Cerebellar cortex (tissue), 1 donor: ENCODE results near the gene SKOR2.

Experiments
- DNase-seq: peaks from one replicate; pipeline ENCODE4 v3.0.0-alpha.2; 2015; ENCODE audit warnings: low spot score

SKOR2 gene, protein sequence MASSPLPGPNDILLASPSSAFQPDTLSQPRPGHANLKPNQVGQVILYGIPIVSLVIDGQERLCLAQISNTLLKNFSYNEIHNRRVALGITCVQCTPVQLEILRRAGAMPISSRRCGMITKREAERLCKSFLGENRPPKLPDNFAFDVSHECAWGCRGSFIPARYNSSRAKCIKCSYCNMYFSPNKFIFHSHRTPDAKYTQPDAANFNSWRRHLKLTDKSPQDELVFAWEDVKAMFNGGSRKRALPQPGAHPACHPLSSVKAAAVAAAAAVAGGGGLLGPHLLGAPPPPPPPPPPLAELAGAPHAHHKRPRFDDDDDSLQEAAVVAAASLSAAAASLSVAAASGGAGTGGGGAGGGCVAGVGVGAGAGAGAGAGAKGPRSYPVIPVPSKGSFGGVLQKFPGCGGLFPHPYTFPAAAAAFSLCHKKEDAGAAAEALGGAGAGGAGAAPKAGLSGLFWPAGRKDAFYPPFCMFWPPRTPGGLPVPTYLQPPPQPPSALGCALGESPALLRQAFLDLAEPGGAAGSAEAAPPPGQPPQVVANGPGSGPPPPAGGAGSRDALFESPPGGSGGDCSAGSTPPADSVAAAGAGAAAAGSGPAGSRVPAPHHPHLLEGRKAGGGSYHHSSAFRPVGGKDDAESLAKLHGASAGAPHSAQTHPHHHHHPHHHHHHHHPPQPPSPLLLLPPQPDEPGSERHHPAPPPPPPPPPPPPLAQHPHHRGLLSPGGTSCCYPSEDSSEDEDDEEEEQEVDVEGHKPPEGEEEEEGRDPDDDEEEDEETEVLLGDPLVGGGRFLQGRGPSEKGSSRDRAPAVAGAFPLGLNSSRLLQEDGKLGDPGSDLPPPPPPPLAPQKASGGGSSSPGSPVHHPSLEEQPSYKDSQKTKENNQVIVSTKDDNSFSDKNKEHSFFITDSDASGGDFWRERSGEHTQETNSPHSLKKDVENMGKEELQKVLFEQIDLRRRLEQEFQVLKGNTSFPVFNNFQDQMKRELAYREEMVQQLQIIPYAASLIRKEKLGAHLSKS

GRCh38 chr18:47251289-47252120, at the start of gene SKOR2:
TSS of gene SKOR2 (minus strand) at chr18:47251660. CDS start at chr18:47249183, 2,477 bp downstream.
- DNase-seq = no peak

GRCh38 chr18:47296462-47296861, 45.0 kb upstream of the SKOR2 start:
- no peak for DNase-seq

DNA sequence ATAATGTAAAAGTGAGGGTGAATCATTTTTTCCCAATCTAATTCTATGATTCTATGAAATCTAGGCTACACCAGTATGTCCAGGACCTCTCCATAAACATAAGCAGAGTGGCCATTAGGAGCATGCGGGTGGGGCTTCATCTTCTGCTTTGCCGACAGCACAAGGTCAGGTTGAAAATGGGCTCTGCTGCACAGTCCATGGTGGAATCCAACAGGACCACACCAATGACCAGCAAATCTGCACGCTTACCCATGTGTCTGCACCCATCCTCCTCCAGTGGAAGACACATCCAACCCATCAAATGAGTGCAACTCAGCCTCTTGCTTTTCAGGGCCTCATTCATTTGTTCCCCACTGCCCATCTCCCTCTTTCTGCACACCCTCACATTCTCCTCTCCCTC, 43.3 kb upstream of the SKOR2 start:
- DNase-seq = no peak

DNA sequence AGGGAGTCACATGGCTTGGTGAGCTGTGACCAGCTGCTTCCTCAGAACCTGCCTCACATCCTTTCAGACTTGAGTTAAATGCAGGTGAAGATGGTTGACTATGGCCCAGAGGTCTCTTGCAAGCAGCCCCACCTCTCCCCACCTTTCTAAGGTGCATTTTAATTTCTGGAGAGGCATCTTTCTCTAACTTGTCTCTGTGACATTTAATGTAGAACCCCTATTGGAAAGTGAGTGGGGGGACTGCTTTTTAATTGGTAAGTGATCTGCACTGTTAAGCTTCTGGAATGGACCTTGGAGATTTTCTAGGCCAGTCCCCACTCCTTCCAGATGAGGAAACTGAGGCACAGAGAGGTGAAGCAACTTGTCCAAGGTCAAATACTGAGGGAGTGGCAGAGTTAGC, 37.3 kb upstream of the SKOR2 start:
- DNase-seq = no peak

GRCh38 chr18:47287911-47288585, 36.6 kb upstream of the SKOR2 start:
- DNase-seq = no peak

DNA sequence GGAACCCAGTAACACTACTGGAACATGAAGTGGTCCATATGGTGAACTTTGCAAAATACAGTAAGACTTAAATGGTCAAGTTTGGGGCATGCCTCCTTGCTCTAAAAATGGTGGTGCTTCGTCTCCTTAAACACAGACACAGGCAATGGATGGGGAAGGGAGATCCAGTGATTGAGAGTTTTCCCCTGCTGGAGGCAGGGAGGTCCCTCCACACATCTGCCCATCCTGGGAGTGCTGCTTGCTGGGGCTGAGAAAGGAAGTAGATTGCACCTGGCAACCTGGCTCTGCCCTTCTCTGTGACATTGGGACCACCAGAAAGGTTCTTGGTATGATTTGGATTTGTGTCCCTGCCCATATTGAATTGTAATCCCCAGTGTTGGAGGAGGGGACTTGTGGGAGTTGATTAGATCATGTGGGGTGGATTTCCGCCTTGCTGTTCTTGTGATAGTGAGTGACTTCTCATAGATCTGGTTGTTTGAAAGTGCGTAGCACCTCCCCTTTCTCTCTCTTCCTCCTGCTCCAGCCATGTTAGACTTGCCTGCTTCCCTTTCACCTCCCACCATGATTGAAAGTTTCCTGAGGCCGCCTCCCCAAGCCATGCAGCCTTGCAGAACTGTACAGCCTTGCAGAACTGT, 35.4 kb upstream of the SKOR2 start:
- no peak for DNase-seq

DNA sequence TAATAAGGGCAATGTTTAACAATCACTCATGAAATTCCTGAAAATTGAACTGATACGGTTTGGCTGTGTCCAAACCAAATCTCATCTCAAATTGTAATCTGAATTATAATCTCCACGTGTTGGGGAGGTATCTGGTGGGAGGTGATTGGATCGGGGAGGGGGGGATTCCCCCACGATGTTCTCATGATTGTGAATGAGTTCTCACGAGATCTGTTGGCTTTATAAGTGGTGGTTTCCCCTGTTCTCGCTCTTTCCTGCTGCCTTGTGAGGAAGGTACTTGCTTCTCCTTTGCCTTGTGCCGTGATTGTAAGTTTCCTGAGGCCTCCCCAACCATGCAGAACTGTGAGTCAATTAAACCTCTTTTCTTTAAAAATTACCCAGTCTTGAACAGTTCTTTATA, 34.0 kb upstream of the SKOR2 start:
- no peak for DNase-seq

DNA sequence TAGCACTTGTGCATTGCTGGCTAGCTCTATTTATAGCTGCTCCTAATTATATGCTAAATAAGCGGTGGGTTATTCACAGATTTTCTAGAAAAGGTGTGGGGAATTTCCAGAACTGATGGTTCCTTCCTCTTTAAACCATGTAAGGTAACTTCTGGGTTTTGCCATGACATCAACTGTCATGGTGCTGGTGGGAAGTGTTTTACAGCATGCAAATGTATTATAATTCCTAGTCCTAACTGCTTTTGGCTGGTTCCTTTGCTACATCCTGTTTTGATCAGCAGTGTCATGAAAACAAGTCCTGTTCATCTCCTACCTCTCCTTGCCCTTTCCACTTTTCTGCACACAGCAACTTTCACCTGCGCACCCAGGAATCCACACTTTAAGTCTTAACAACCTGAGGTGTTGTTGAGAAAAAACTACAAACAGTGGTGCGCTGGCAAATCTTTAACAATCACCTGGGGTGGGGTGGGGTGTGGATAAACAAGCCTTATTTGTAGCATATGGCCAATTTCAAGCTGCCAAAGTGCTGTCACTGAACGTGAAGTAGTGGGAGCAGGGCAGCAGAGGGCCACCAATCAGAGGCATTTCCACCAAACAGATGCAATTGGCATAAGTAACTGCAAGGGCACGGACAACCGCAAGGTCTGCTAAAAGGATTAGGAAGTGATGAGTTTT, 33.4 kb upstream of the SKOR2 start:
- no peak for DNase-seq

DNA sequence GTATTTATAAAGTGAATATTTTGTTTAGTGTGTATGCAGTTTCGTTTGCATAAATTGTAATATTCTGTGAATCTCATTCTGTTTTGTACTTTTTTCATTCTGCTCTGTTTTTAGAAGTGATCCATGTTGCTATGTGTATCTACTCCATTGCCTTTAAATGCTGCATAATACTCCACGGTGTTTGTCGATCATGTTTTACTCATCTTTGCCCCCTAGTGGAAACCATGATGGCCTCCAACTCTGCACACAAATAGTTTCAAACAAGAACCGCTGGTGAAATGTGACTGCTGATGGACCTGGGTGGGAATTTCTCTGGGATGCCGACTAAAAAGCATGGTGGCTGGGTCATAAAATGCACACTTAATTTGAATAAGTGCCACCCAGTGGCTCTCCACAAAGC, 32.0 kb upstream of the SKOR2 start:
- peak; percentile 25 for DNase-seq

DNA sequence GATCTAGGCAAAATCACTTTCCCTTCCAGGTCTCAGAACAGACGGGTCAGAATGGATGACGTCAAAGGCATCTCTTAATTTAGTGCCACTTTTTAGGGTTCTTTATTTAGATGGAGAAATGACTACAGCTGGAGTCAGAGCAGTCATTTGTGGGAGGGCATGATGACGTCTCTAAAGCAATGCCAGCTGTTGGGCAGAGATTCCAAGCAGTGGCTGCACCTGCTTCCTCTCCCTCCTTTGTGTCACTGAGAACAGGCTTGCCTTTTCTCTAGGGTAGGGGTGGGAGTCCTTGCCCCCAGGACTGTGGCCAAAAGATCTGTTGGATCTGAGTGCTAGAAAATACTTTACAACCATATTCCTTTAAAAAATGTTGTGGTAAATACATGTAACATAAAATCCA, 28.7 kb upstream of the SKOR2 start:
- DNase-seq = no peak

DNA sequence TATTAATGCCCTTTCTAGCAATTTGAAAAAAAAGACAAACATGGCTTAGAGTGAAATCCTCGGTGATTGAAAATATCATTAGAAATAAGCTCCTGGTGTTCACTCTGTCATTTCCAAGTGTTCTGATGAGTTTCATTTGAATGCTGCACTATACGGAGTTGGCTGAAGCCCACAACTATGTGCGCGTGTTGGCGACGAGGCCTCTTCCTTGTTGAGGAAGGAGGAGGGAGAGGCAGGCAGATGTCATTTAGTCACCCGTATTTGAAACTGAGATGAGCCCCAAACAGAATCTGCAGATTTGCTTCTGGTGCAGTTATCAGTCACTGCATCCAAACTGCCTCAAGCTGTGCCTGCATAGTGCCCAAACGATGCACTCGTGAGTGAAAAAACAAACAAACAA, 23.5 kb upstream of the SKOR2 start:
- DNase-seq = no peak

GRCh38 chr18:47265197-47265596, 13.7 kb upstream of the SKOR2 start:
- DNase-seq = no peak

GRCh38 chr18:47264308-47264700, 12.8 kb upstream of the SKOR2 start:
- no peak for DNase-seq

- no peak for DNase-seq
Measured at GRCh38 chr18:47263430-47264307, 12.2 kb upstream of the SKOR2 start.

GRCh38 chr18:47263150-47263429, 11.6 kb upstream of the SKOR2 start:
- no peak for DNase-seq

DNA sequence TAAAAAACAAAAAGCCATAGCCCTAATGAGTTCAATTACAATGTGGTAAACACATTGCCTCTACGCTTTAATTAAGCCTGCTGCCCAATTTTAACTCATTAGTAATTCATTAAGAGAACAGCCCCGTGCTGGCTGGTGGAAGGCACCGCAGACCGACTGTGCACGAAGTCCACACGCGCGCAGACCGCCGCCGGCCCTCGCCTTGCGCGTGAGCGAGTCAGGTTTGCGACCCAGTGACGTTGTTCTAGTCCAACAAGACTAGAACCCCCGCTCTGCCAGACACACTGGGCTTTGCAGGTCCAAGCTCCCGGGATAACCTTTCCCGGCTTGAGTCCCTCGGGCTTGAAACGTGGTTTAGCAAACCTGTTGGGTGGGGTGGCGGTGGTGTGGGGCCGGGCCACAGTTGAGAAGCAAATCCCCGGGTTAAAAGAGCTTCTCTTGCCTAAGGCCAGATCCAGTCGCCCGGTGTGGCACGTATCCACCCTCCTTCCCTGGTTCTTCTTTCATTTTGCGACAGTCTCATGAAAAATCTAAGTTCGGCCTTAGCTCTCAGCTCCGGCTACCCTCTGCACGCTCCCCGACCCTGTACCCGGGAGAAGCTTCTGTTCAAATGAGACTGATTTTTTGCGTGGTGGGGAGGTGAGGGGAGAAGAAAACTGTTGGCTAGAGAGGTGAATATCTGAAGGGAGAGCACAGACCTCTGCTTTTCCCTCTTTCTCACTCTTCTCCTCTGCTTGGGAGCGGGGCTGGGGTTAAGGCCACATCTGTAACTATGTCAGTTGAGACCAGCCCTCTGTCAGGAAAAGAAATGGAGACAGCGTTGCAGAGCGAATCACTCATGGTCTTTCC, 11.1 kb upstream of the SKOR2 start:
- no peak for DNase-seq

DNA sequence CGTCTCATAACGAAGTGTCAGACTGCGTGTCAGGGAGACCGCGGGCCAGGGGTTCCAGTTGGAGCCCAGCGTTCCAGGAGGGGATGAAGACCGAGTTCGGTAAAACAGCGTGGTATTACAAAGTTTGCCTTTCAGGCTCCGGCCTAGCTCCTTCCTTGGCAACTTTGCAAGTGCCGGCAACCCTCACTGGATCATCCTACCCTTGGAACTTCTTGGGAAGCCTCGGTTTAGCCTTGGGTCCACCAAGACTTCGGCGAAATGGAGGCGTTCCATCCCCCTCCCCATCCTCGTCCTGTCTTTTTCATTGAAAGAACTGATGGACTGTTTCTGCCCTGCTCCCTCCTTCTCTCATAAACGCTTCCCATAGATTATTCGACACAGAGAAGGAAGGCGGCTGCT, 10.4 kb upstream of the SKOR2 start:
- no peak for DNase-seq

DNA sequence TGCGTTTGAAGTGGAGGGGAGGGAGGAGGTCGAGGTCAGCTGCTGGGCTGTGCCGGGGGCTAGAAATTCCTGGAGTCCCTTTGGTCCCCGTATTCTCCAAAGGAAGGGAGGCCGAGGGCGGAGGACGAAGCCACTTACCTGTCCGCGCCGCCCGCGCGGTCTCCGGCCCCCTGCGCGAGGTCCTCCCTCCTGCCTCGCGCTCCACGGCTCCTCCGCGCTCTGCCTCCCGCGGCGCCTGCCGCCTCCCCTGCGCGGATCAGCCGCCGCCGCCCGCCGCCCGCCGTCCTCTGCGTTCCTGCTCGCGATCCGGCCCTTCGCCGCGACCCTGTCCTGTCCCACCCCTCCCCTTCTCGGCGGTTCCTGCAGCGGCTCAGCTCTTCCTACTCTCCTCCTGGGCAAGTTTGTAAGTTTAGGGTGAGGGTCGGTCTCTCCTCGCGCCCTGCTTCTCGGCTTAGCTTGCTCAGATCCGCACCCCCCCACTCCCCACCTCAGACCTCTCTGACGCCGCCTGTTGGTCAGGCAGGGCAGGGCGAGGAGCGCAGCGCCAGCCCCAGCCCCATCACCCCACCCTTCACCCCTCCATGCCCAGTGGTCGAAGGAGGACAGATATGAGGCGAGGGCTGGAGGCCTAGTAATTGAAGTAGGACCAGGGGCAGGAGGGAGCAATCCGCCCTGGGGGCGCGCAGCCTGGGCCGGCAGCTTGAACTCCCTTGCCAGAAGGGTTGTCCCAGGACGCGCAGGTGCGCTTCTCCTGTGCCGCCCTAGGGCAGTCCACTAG, 9.7 kb upstream of the SKOR2 start:
- no peak for DNase-seq
